Ishikawa (cell line): ENCODE measurements around the gene LNX2.

Experiments
- CEBPB ChIP-seq: IDR thresholded peaks from 2 replicates; pipeline ENCODE4 v1.6.1; 2012
- EGR1 ChIP-seq: IDR thresholded peaks from 2 replicates; pipeline ENCODE4 v1.6.1; 2012
- EP300 ChIP-seq: IDR thresholded peaks from 2 replicates; pipeline ENCODE4 v1.6.1; 2012; ENCODE audit warnings: borderline replicate concordance
- FOXM1 ChIP-seq: IDR thresholded peaks from 2 replicates; pipeline ENCODE4 v1.6.1; 2012; ENCODE audit warnings: low read depth, borderline replicate concordance
- NFIC ChIP-seq: IDR thresholded peaks from 2 replicates; pipeline ENCODE4 v1.6.1; 2012
- RAD21 ChIP-seq: IDR thresholded peaks from 2 replicates; pipeline ENCODE4 v1.6.1; 2012; ENCODE audit warnings: low read depth
- TAF1 ChIP-seq: IDR thresholded peaks from 2 replicates; pipeline ENCODE4 v1.6.1; 2012; ENCODE audit warnings: low read depth, mild to moderate bottlenecking
- TCF12 ChIP-seq: IDR thresholded peaks from 2 replicates; pipeline ENCODE4 v1.6.1; 2012; ENCODE audit warnings: low read depth
- YY1 ChIP-seq: IDR thresholded peaks from 2 replicates; pipeline ENCODE4 v1.6.1; 2012; ENCODE audit warnings: low read depth
- TF ChIP-seq, protein P1 (sequence below): IDR thresholded peaks from 2 replicates; pipeline ENCODE4 v1.6.1; 2012; ENCODE audit warnings: low read depth, mild to moderate bottlenecking

DNA sequence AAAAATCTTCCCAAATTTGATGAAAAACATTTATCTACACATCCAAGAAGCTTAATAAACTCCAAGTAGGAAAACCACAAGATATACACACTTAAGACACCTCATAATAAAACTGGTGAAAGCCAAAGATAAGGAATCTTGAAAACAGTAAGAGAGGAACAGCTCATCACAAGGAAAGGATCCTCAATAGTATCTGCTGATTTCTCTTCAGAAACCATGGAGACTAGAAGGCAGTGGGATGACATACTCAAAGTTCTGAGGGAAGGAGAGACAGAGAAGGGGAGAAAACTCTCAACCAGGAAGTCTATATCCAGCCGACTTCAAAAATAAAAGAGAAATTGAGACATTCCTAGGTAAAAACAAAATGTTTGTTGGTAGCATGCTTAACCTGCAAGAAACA, 45.7 kb downstream of the LNX2 start:
- TF ChIP-seq TAF1 (no peak), EGR1 (no peak), RAD21 (no peak), FOXM1 (no peak), CEBPB (no peak), EP300 (no peak), NFIC (no peak), YY1 (no peak), TCF12 (no peak)
- TF ChIP-seq, protein P1, sequence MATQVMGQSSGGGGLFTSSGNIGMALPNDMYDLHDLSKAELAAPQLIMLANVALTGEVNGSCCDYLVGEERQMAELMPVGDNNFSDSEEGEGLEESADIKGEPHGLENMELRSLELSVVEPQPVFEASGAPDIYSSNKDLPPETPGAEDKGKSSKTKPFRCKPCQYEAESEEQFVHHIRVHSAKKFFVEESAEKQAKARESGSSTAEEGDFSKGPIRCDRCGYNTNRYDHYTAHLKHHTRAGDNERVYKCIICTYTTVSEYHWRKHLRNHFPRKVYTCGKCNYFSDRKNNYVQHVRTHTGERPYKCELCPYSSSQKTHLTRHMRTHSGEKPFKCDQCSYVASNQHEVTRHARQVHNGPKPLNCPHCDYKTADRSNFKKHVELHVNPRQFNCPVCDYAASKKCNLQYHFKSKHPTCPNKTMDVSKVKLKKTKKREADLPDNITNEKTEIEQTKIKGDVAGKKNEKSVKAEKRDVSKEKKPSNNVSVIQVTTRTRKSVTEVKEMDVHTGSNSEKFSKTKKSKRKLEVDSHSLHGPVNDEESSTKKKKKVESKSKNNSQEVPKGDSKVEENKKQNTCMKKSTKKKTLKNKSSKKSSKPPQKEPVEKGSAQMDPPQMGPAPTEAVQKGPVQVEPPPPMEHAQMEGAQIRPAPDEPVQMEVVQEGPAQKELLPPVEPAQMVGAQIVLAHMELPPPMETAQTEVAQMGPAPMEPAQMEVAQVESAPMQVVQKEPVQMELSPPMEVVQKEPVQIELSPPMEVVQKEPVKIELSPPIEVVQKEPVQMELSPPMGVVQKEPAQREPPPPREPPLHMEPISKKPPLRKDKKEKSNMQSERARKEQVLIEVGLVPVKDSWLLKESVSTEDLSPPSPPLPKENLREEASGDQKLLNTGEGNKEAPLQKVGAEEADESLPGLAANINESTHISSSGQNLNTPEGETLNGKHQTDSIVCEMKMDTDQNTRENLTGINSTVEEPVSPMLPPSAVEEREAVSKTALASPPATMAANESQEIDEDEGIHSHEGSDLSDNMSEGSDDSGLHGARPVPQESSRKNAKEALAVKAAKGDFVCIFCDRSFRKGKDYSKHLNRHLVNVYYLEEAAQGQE = no peak
